WTC11 (cell line): Measurements from ENCODE around the gene FAHD1. TPM values are rescaled to one million over a fixed set of nuclear protein-coding genes. Genes with fewer than 3 reads are reported as not detected.

Experiments
- ATAC-seq: fragments of 200-7000 bp; cut with Tn5 transposase; 2 replicates; pipeline ENCODE4 v1.10.0; 2021; ENCODE audit warnings: mild to moderate bottlenecking, moderate library complexity
- CTCF ChIA-PET: fragments of 300-600 bp; sonication (Branson Sonifier 250); formaldehyde crosslinking; loops from one replicate; lab custom pipeline; 2021; ENCODE audit warnings: antibody characterized with exemption; lab: Charles Lee
- POLR2A ChIA-PET: fragments of 350-600 bp; sonication (Branson Sonifier 250); formaldehyde crosslinking; loops from one replicate; lab custom pipeline; 2021; ENCODE audit warnings: antibody characterized with exemption; lab: Charles Lee
- DNase-seq: peaks from one replicate; pipeline ENCODE4 v3.0.0; 2021; ENCODE audit warnings: low spot score
- H3K27ac Mint-ChIP-seq: 2 replicates; pipeline ENCODE4 v1.8.0; 2021; ENCODE audit warnings: mixed read lengths
- H3K27me3 Mint-ChIP-seq: 2 replicates; pipeline ENCODE4 v1.8.0; 2021; ENCODE audit warnings: low read depth, mild to moderate bottlenecking, moderate library complexity, mixed read lengths
- H3K36me3 Mint-ChIP-seq: 2 replicates; pipeline ENCODE4 v1.8.0; 2021; ENCODE audit warnings: mixed read lengths
- H3K4me1 Mint-ChIP-seq: 2 replicates; pipeline ENCODE4 v1.8.0; 2022; ENCODE audit warnings: mixed read lengths
- H3K4me3 Mint-ChIP-seq: 2 replicates; pipeline ENCODE4 v1.8.0; 2021; ENCODE audit warnings: mild to moderate bottlenecking, moderate library complexity, mixed read lengths
- H3K9me3 Mint-ChIP-seq: 2 replicates; pipeline ENCODE4 v1.8.0; 2021; ENCODE audit warnings: mixed read lengths
- EMX1 ChIP-seq: fragments of 250-450 bp; sonication (Bioruptor Pico); IDR thresholded peaks from 2 replicates; pipeline ENCODE4 v1.8.0; 2021; ENCODE audit warnings: mild to moderate bottlenecking
- GABPB1 ChIP-seq: sonication (generic); formaldehyde crosslinking; IDR thresholded peaks from 2 replicates; pipeline ENCODE4 v1.8.1; 2023; ENCODE audit warnings: mild to moderate bottlenecking, missing genetic modification reagents
- JAZF1 ChIP-seq: fragments of 250-450 bp; sonication (Bioruptor Pico); IDR thresholded peaks from 2 replicates; pipeline ENCODE4 v1.9.0; 2021; ENCODE audit warnings: moderate library complexity, mild to moderate bottlenecking, inconsistent platforms
- NR1H2 ChIP-seq: sonication (generic); formaldehyde crosslinking; IDR thresholded peaks from 2 replicates; pipeline ENCODE4 v1.9.0; 2021; ENCODE audit warnings: mild to moderate bottlenecking, moderate library complexity, missing genetic modification reagents
- NR2C2 ChIP-seq: sonication (generic); formaldehyde crosslinking; IDR thresholded peaks from 2 replicates; pipeline ENCODE4 v1.8.0; 2022; ENCODE audit warnings: mild to moderate bottlenecking, missing genetic modification reagents
- RELA ChIP-seq: sonication (generic); formaldehyde crosslinking; IDR thresholded peaks from 2 replicates; pipeline ENCODE4 v1.8.1; 2022; ENCODE audit warnings: missing genetic modification reagents, mild to moderate bottlenecking, borderline replicate concordance
- ZBTB21 ChIP-seq: sonication (generic); formaldehyde crosslinking; IDR thresholded peaks from 2 replicates; pipeline ENCODE4 v1.8.1; 2023; ENCODE audit warnings: mild to moderate bottlenecking, missing genetic modification reagents, borderline replicate concordance
- ZNF317 ChIP-seq: sonication (generic); formaldehyde crosslinking; IDR thresholded peaks from 2 replicates; pipeline ENCODE4 v1.8.1; 2023; ENCODE audit warnings: low read depth, mild to moderate bottlenecking, moderate library complexity, missing genetic modification reagents, borderline replicate concordance
- ZNF396 ChIP-seq: fragments of 250-450 bp; sonication (Bioruptor Pico); IDR thresholded peaks from 2 replicates; pipeline ENCODE4 v1.8.0; 2021; ENCODE audit warnings: mild to moderate bottlenecking, moderate library complexity, borderline replicate concordance
- ZNF416 ChIP-seq: fragments of 250-450 bp; sonication (Bioruptor Pico); IDR thresholded peaks from 2 replicates; pipeline ENCODE4 v1.9.0; 2021; ENCODE audit warnings: mild to moderate bottlenecking, inconsistent platforms
- ZNF423 ChIP-seq: fragments of 250-450 bp; sonication (Bioruptor Pico); IDR thresholded peaks from 2 replicates; pipeline ENCODE4 v2.1.2; 2022; ENCODE audit warnings: mild to moderate bottlenecking, moderate library complexity
- total RNA-seq: library from RNA; stranded (reverse); gene quantifications from 3 replicates; pipeline ENCODE4 v1.2.3, GENCODE V29; 2021
- TF ChIP-seq, protein P1 (sequence below): fragments of 250-450 bp; sonication (Bioruptor Pico); conservative IDR thresholded peaks from 2 replicates; pipeline ENCODE4 v1.9.0; 2021; ENCODE audit warnings: mild to moderate bottlenecking
- TF ChIP-seq, protein P2 (sequence below): sonication (generic); formaldehyde crosslinking; IDR thresholded peaks from 2 replicates; pipeline ENCODE4 v1.8.1; 2023; ENCODE audit warnings: mild to moderate bottlenecking, missing genetic modification reagents
- TF ChIP-seq, protein P3 (sequence below): sonication (generic); formaldehyde crosslinking; IDR thresholded peaks from 2 replicates; pipeline ENCODE4 v1.8.1; 2022; ENCODE audit warnings: low read depth, mild to moderate bottlenecking, moderate library complexity, missing genetic modification reagents, borderline replicate concordance
- TF ChIP-seq, protein P4 (sequence below): fragments of 250-450 bp; sonication (Bioruptor Pico); IDR thresholded peaks from 2 replicates; pipeline ENCODE4 v1.9.0; 2021; ENCODE audit warnings: moderate library complexity, mild to moderate bottlenecking, inconsistent platforms, borderline replicate concordance
- TF ChIP-seq, protein P5 (sequence below): sonication (generic); formaldehyde crosslinking; IDR thresholded peaks from 2 replicates; pipeline ENCODE4 v1.8.0; 2022; ENCODE audit warnings: mild to moderate bottlenecking, missing genetic modification reagents

The FAHD1 gene
- total RNA-seq, 1 experiment from 2014 or later: 14.3 TPM

DNA sequence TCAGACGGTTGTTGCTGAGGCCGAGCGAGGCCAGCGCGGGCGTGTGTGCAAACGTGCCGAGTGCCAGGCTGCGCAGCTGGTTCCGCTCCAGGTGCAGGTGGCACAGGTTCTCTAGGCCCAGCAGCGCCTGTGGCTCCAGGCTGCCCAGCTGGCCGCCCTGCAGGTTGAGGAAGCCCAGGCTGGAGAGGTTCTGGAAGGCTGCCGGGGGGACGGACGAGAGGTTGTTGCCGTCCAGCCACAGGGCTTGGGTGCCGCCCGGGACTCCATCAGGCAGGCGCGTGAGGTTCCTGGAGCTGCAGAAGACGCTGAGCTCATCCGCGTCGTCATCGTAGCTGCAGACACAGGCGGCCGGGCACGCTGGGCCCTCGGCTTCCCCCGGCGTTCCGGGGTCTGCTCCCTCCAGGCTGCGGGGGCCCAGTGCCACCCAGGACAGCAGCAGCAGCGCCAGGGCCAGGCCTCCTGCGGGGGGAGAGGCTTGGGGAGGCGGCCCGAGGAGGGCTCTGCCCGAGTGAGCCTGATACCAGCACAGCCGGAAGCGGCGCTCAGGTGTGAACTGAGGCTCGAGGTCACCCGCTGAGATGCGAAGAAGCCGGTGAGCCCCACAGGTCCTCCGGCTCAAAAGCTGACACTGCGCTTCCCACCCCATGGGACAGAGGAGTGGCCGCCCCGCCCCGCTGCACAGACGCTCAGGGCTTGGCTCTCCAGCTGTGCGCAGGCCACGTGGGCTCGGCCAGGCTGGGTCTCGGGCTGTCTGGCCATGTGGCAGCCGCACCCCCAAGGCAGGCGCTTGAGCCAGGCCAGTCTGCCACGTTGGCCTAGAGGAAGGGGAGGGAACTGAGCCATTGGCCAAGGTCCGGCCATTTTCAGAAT is 34.8 kb upstream of the FAHD1 start:
- Mint-ChIP-seq H3K4me1 (no peaks in the 10 kb centered on the region), H3K4me3 (no peak overlapping the region), H3K36me3 (peaks cover 6% of the 10 kb centered on the region), H3K9me3 (peaks cover 6% of the 10 kb centered on the region), H3K27me3 (no peaks in the 10 kb centered on the region; the same call in 1 of the 2 replicates), H3K27ac (no peak overlapping the region)
- TF ChIP-seq ZNF317 (CRISPR knock-in tag): no peak
- TF ChIP-seq, protein P1, sequence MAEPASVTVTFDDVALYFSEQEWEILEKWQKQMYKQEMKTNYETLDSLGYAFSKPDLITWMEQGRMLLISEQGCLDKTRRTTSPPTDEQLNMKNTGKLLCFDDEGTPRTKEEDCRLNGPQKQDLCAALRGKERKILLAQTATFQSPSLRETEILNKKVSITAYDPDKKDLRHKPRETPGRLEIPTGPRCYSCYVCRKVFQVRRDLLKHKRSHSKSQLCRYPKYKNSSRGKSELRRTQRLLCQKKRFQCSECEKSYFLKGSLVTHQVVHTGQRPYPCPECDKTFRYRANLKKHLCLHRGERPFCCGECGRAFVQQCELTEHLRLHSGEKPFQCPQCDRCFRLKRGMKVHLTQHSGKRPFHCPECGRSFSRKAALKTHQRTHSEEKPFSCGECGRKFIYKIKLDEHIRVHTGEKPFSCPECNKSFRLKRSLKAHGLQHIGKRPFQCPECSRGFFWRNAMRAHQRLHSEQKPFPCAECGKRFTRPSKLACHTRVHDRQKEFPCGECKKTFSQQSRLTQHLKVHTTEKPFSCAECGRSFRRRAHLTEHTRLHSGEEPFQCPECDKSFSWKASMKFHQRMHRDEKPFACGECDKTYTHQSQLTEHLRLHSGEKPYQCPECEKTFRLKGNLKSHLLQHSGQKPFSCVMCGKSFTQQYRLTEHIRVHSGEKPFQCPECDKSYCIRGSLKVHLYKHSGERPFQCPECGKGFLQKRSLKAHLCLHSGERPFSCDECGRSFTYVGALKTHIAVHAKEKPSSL (CRISPR knock-in tag): no peak
- TF ChIP-seq NR1H2: no peak
- TF ChIP-seq NR2C2 (CRISPR knock-in tag): no peak
- TF ChIP-seq, protein P2, sequence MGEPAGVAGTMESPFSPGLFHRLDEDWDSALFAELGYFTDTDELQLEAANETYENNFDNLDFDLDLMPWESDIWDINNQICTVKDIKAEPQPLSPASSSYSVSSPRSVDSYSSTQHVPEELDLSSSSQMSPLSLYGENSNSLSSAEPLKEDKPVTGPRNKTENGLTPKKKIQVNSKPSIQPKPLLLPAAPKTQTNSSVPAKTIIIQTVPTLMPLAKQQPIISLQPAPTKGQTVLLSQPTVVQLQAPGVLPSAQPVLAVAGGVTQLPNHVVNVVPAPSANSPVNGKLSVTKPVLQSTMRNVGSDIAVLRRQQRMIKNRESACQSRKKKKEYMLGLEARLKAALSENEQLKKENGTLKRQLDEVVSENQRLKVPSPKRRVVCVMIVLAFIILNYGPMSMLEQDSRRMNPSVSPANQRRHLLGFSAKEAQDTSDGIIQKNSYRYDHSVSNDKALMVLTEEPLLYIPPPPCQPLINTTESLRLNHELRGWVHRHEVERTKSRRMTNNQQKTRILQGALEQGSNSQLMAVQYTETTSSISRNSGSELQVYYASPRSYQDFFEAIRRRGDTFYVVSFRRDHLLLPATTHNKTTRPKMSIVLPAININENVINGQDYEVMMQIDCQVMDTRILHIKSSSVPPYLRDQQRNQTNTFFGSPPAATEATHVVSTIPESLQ: no peak
- TF ChIP-seq ZNF423 (CRISPR knock-in tag): no peak
- TF ChIP-seq, protein P3, sequence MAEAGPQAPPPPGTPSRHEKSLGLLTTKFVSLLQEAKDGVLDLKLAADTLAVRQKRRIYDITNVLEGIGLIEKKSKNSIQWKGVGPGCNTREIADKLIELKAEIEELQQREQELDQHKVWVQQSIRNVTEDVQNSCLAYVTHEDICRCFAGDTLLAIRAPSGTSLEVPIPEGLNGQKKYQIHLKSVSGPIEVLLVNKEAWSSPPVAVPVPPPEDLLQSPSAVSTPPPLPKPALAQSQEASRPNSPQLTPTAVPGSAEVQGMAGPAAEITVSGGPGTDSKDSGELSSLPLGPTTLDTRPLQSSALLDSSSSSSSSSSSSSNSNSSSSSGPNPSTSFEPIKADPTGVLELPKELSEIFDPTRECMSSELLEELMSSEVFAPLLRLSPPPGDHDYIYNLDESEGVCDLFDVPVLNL (CRISPR knock-in tag): no peak
- TF ChIP-seq RELA: no peak
- TF ChIP-seq, protein P4, sequence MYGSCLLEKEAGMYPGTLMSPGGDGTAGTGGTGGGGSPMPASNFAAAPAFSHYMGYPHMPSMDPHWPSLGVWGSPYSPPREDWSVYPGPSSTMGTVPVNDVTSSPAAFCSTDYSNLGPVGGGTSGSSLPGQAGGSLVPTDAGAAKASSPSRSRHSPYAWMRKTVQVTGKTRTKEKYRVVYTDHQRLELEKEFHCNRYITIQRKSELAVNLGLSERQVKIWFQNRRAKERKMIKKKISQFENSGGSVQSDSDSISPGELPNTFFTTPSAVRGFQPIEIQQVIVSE (CRISPR knock-in tag): no peak
- TF ChIP-seq, protein P5, sequence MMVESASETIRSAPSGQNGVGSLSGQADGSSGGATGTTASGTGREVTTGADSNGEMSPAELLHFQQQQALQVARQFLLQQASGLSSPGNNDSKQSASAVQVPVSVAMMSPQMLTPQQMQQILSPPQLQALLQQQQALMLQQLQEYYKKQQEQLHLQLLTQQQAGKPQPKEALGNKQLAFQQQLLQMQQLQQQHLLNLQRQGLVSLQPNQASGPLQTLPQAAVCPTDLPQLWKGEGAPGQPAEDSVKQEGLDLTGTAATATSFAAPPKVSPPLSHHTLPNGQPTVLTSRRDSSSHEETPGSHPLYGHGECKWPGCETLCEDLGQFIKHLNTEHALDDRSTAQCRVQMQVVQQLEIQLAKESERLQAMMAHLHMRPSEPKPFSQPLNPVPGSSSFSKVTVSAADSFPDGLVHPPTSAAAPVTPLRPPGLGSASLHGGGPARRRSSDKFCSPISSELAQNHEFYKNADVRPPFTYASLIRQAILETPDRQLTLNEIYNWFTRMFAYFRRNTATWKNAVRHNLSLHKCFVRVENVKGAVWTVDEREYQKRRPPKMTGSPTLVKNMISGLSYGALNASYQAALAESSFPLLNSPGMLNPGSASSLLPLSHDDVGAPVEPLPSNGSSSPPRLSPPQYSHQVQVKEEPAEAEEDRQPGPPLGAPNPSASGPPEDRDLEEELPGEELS: no peak
- TF ChIP-seq EMX1 (CRISPR knock-in tag): no peak
- TF ChIP-seq ZBTB21 (CRISPR knock-in tag): no peak
- TF ChIP-seq ZNF396: no peak
- TF ChIP-seq JAZF1 (CRISPR knock-in tag): no peak
- TF ChIP-seq GABPB1 (CRISPR knock-in tag): no peak
- no peak for TF ChIP-seq ZNF416 (CRISPR knock-in tag)
- no peak for DNase-seq
- ATAC-seq: no peak
- ChIA-PET POLR2A (interaction anchor here (1.2 kb wide), 1 partner anchor 9 kb away, joined by 3 read pairs; the partner anchor contains the start of genes NUBP2 and SPSB3), CTCF (interaction anchor here (0.7 to 1.6 kb wide), 2 partner anchors 10 to 132 kb away, joined by 3 to 5 read pairs; partner anchors contain the start of genes NUBP2 and SPSB3)
